A673 (cell line): ENCODE measurements around the gene SLC35A1. TPM values are rescaled to one million over a fixed set of nuclear protein-coding genes. Genes with fewer than 3 reads are reported as not detected.
A peak's percentile ranks its signal among the peaks of the same experiment; 100 is the strongest.

ENCODE experiments used
- BruUV-seq: library from RNA; stranded (reverse); fragments of 400-500 nt; replicated peaks from 2 replicates; lab custom pipeline; 2021; lab: Mats Ljungman, UMichigan
- CTCF ChIA-PET: fragments of 300-600 bp; sonication (Branson Sonifier 250); formaldehyde crosslinking; loops from one replicate; lab custom pipeline; 2022; ENCODE audit warnings: antibody characterized with exemption; lab: Charles Lee
- POLR2A ChIA-PET: fragments of 300-600 bp; sonication (Branson Sonifier 250); formaldehyde crosslinking; loops from one replicate; lab custom pipeline; 2022; ENCODE audit warnings: antibody characterized with exemption; ENCODE audit not compliant: low non-redundant PET; lab: Charles Lee
- DNase-seq: peaks from one replicate; pipeline ENCODE4 v3.0.0-alpha.2; 2015; ENCODE audit warnings: low spot score
- H3K27ac ChIP-seq: fragments of 200-600 bp; sonication (generic); 2 replicates; pipeline ENCODE4 v1.5.1; 2016; ENCODE audit warnings: mixed run types, low read depth, mild to moderate bottlenecking, mixed read lengths, antibody characterized with exemption, low read length; ENCODE audit not compliant: poor library complexity, severe bottlenecking
- H3K27me3 ChIP-seq: fragments of 200-600 bp; sonication (generic); replicated peaks from 2 replicates; pipeline ENCODE4 v1.6.1; 2017; ENCODE audit warnings: mixed run types, low read depth, mild to moderate bottlenecking, mixed read lengths, antibody characterized with exemption, low read length; ENCODE audit not compliant: insufficient read depth, poor library complexity
- H3K36me3 ChIP-seq: fragments of 200-600 bp; sonication (generic); 2 replicates; pipeline ENCODE4 v1.6.1; 2016; ENCODE audit warnings: mixed run types, mild to moderate bottlenecking, mixed read lengths, antibody characterized with exemption, low read length; ENCODE audit not compliant: insufficient read depth, poor library complexity, severe bottlenecking
- H3K4me1 ChIP-seq: fragments of 200-600 bp; sonication (generic); 2 replicates; pipeline ENCODE4 v1.6.1; 2017; ENCODE audit warnings: mixed run types, mild to moderate bottlenecking, mixed read lengths, antibody characterized with exemption, low read length; ENCODE audit not compliant: insufficient read depth, poor library complexity, severe bottlenecking
- H3K4me3 ChIP-seq: fragments of 200-600 bp; sonication (generic); 2 replicates; pipeline ENCODE4 v1.5.1; 2016; ENCODE audit warnings: low read depth, mixed run types, mild to moderate bottlenecking, mixed read lengths, low read length; ENCODE audit not compliant: poor library complexity, severe bottlenecking
- H3K9me3 ChIP-seq: fragments of 200-600 bp; sonication (generic); 2 replicates; pipeline ENCODE4 v1.6.1; 2016; ENCODE audit warnings: mixed run types, low read depth, mild to moderate bottlenecking, mixed read lengths, antibody characterized with exemption, low read length; ENCODE audit not compliant: poor library complexity, severe bottlenecking
- CTCF ChIP-seq: fragments of 300-800, 200-600 bp; sonication (generic); conservative IDR thresholded peaks from 2 replicates; pipeline ENCODE4 v1.5.1; 2017; ENCODE audit warnings: low read depth, mild to moderate bottlenecking, antibody characterized with exemption, low read length, moderate library complexity, mixed read lengths
- EZH2 ChIP-seq: fragments of 200-600 bp; sonication (generic); IDR thresholded peaks from 2 replicates; pipeline ENCODE4 v1.6.1; 2017; ENCODE audit warnings: borderline replicate concordance, low read depth, mild to moderate bottlenecking, mixed read lengths, antibody characterized with exemption, low read length; ENCODE audit not compliant: poor library complexity, severe bottlenecking
- intact Hi-C: fragments of 100-400 bp; cut with micrococcal nuclease; formaldehyde crosslinking; loops from one replicate; pipeline ENCODE4 v1.10.0; 2022; ENCODE audit not compliant: unreplicated experiment
- total RNA-seq: library from RNA; stranded (reverse); gene quantifications from 2 replicates; pipeline ENCODE4 v1.2.3, GENCODE V29; 2021

The SLC35A1 gene
- total RNA-seq, 1 experiment from 2014 or later = 11.5 TPM

GRCh38 chr6:87543696-87544473 lies 71.1 kb downstream of the SLC35A1 start:
- Histone ChIP-seq H3K36me3 (peaks cover 30% of the 10 kb centered on the region), H3K4me3 (no peak overlapping the region), H3K27ac (no peak overlapping the region), H3K4me1 (no peaks in the 10 kb centered on the region), H3K27me3 (no peaks in the 10 kb centered on the region), H3K9me3 (peaks cover 9% of the 10 kb centered on the region)
- POLR2A ChIA-PET = no interaction called here
- DNase-seq = no peak
- TF ChIP-seq CTCF (no peak), EZH2 (no peak)
- CTCF ChIA-PET = no interaction called here
- intact Hi-C loops = no loop called here
- no TSS peak for BruUV-seq

- H3K36me3 ChIP-seq = peaks cover 31% of the 10 kb centered on the region
- no peak overlapping the region for H3K27ac ChIP-seq
- TF ChIP-seq EZH2 (no peak), CTCF (no peak)
- CTCF ChIA-PET = no interaction called here
- H3K4me3 ChIP-seq = no peak overlapping the region
- BruUV-seq = TSS peak; percentile 15
- POLR2A ChIA-PET = no interaction called here
- intact Hi-C loops = no loop called here
- no peaks in the 10 kb centered on the region for H3K4me1 ChIP-seq
- DNase-seq = no peak
- no peaks in the 10 kb centered on the region for H3K27me3 ChIP-seq
- peaks cover 5% of the 10 kb centered on the region for H3K9me3 ChIP-seq
Observed at GRCh38 chr6:87544474-87544735, 71.6 kb downstream of the SLC35A1 start.

GRCh38 chr6:87551799-87552198 lies 79.0 kb downstream of the SLC35A1 start:
- peak; percentile 53 for DNase-seq
- BruUV-seq = no TSS peak
- TF ChIP-seq CTCF = no peak
- TF ChIP-seq EZH2 = no peak
- Histone ChIP-seq H3K9me3 (no peaks in the 10 kb centered on the region), H3K4me3 (no peak overlapping the region), H3K27me3 (no peaks in the 10 kb centered on the region), H3K36me3 (peaks cover 29% of the 10 kb centered on the region), H3K4me1 (peaks cover 10% of the 10 kb centered on the region), H3K27ac (peak overlapping the region; percentile 49)
- POLR2A ChIA-PET = no interaction called here
- CTCF ChIA-PET = no interaction called here
- intact Hi-C loops = no loop called here
